Body of pancreas (tissue), 4 donors: ENCODE data around the gene TMEM95. TPM values are rescaled to one million over a fixed set of nuclear protein-coding genes. Genes with fewer than 3 reads are reported as not detected.

Experiments
- ATAC-seq: fragments of 150-250 bp; one replicate; pipeline ENCODE4 v1.9.1; 2016
- DNase-seq, 4 donors: peaks; one replicate each; pipeline ENCODE4 v3.0.0-alpha.2; 2019
- H3K27ac ChIP-seq, 4 donors: fragments of 200-600 bp; sonication (generic); 1 replicate in 3 of 4; 2 replicates in 1 of 4; pipeline versions ENCODE4 v1.5.1 to v1.6.1; 2016 to 2019; ENCODE audit warnings: mild to moderate bottlenecking in 1 of 4, mixed read lengths in 1 of 4, moderate library complexity in 1 of 4
- H3K27me3 ChIP-seq, 2 donors: fragments of 200-600 bp; sonication (generic); one replicate each; pipeline ENCODE4 v1.6.0; 2016; ENCODE audit warnings: mild to moderate bottlenecking in 1 of 2
- H3K36me3 ChIP-seq, 2 donors: fragments of 200-600 bp; sonication (generic); replicated peaks in 1 of 2; 2 replicates each; pipeline ENCODE4 v1.5.1; 2016; ENCODE audit warnings: low read depth in 2 of 2; ENCODE audit not compliant: insufficient read depth in 1 of 2
- H3K4me1 ChIP-seq: fragments of 200-600 bp; sonication (generic); one replicate; pipeline ENCODE4 v1.6.0; 2016
- H3K4me3 ChIP-seq, 2 donors: fragments of 200-600 bp; sonication (generic); 1 replicate in 1 of 2; 2 replicates in 1 of 2; pipeline ENCODE4 v1.5.1; 2016 to 2019
- H3K9me3 ChIP-seq, 3 donors: fragments of 200-600 bp; sonication (generic); 1 replicate in 2 of 3; 2 replicates in 1 of 3; pipeline ENCODE4 v1.5.1; 2016
- CTCF ChIP-seq, 7 experiments: fragments of 450-650 bp in 4 of 7; fragments of 200-600 bp in 3 of 7; sonication (generic) in 3 of 7; IDR thresholded peaks; one replicate each; pipeline ENCODE4 v1.5.1; 2016 to 2019; ENCODE audit warnings: antibody characterized with exemption in 7 of 7
- POLR2A ChIP-seq, 3 donors: fragments of 450-650 bp; IDR thresholded peaks; one replicate each; pipeline ENCODE4 v1.6.1; 2016; ENCODE audit warnings: antibody characterized with exemption in 3 of 3, mild to moderate bottlenecking in 2 of 3
- WGBS, 2 donors: methylation state at CpG; one replicate each; pipeline ENCODE4 v1.1.5; 2017; 5-methylcytosine and 5-hydroxymethylcytosine counted together
- intact Hi-C: fragments of 100-400 bp; cut with DNase I; formaldehyde crosslinking; loops from one replicate; pipeline ENCODE4 v1.15.1; 2023
- total RNA-seq, 2 donors: library from RNA; depleted of rRNA; stranded (reverse); fragments of >200 nt; gene quantifications; one replicate each; pipeline ENCODE4 v1.1.0, GENCODE V29; 2016

The TMEM95 gene
- total RNA-seq, 2 donors from 2014 or later, result not detected

GRCh38 chr17:7340179-7340578 lies 14.8 kb upstream of the TMEM95 start:
- intact Hi-C loops, result loop anchor here (5.0 kb wide), 1 partner anchor 53 kb away; no protein-coding TSS in a partner anchor
- TF ChIP-seq POLR2A (IDR thresholded peaks at IDR 0.05) (no peak), CTCF (IDR thresholded peaks at IDR 0.05) (no peak)
- Histone ChIP-seq H3K4me1 (no peaks in the 10 kb centered on the region), H3K27ac (no peak overlapping the region), H3K9me3 (no peaks in the 10 kb centered on the region), H3K36me3 (no peaks in the 10 kb centered on the region), H3K27me3 (peaks cover 0 to 25% of the 10 kb centered on the region in 2 donors), H3K4me3 (no peak overlapping the region)
- no peak for DNase-seq
- ATAC-seq, result no peak
- WGBS, 2 donors, result 41 to 56% methylated on average over 2 of the region's 2 CpGs

- no peak for DNase-seq
- TF ChIP-seq CTCF (IDR thresholded peaks at IDR 0.05) (no peak), POLR2A (IDR thresholded peaks at IDR 0.05) (no peak)
- Histone ChIP-seq H3K4me1 (no peaks in the 10 kb centered on the region), H3K9me3 (no peaks in the 10 kb centered on the region), H3K27me3 (peaks cover 0 to 25% of the 10 kb centered on the region in 2 donors), H3K36me3 (no peaks in the 10 kb centered on the region), H3K4me3 (no peak overlapping the region), H3K27ac (no peak overlapping the region)
- ATAC-seq, result no peak
- intact Hi-C loops, result loop anchor here (5.0 kb wide), 1 partner anchor 55 kb away; no protein-coding TSS in a partner anchor
- 85% methylated on average over 10 to 13 of the region's 13 CpGs for WGBS, 2 donors
These were observed 13.1 kb upstream of the TMEM95 start for GRCh38 chr17:7341842-7342241.

- ATAC-seq, result no peak
- 48 to 52% methylated on average over 5 to 15 of the region's 15 CpGs for WGBS, 2 donors
- no peak for DNase-seq
- intact Hi-C loops, result loop anchor here (5.0 kb wide), 1 partner anchor 56 kb away; no protein-coding TSS in a partner anchor
- H3K36me3 ChIP-seq, result no peaks in the 10 kb centered on the region
- no peak overlapping the region for H3K4me3 ChIP-seq
- no peaks in the 10 kb centered on the region for H3K9me3 ChIP-seq
- H3K4me1 ChIP-seq, result peaks cover 8% of the 10 kb centered on the region
- no peak for TF ChIP-seq CTCF (IDR thresholded peaks at IDR 0.05)
- TF ChIP-seq POLR2A (IDR thresholded peaks at IDR 0.05), result no peak
- no peak overlapping the region for H3K27ac ChIP-seq
- H3K27me3 ChIP-seq, result peaks cover 0 to 25% of the 10 kb centered on the region in 2 donors
These were observed 11.7 kb upstream of the TMEM95 start for GRCh38 chr17:7343250-7343649.

GRCh38 chr17:7346761-7347614 lies 8.0 kb upstream of the TMEM95 start:
- Histone ChIP-seq H3K9me3 (no peaks in the 10 kb centered on the region), H3K27me3 (peaks cover 0 to 13% of the 10 kb centered on the region in 2 donors), H3K4me3 (no peak overlapping the region), H3K4me1 (peaks cover 34% of the 10 kb centered on the region), H3K27ac (no peak overlapping the region), H3K36me3 (no peaks in the 10 kb centered on the region)
- ATAC-seq, result no peak
- TF ChIP-seq POLR2A (IDR thresholded peaks at IDR 0.05) (peak in 1 of 3 donors; percentile 9), CTCF (IDR thresholded peaks at IDR 0.05) (no peak)
- DNase-seq, result peak in 1 of 4 donors; percentile 13
- WGBS, 2 donors, result 53 to 58% methylated on average over 14 to 18 of the region's 18 CpGs
- intact Hi-C loops, result no loop called here
